Measurements from ENCODE around the gene FAM168A. TPM values are rescaled to one million over a fixed set of nuclear protein-coding genes. Genes with fewer than 3 reads are reported as not detected.
A peak's percentile ranks its signal among the peaks of the same experiment; 100 is the strongest.

FAM168A gene
- total RNA-seq, 1 donor from 2014 or later, result 25.6 TPM

- DNase-seq (no peak), ATAC-seq (ENCODE audit: poor library complexity) (no peak)
- intact Hi-C loops (cut with DNase I), result no loop called here
Measured at GRCh38 chr11:73422886-73423285, 175.0 kb downstream of the FAM168A start.

- DNase-seq (no peak), ATAC-seq (ENCODE audit: poor library complexity) (no peak)
- intact Hi-C loops (cut with DNase I), result no loop called here
Measured at GRCh38 chr11:73420136-73420535, 177.8 kb downstream of the FAM168A start.

GRCh38 chr11:73416786-73417185, 181.1 kb downstream of the FAM168A start:
- ATAC-seq (ENCODE audit: poor library complexity) (no peak), DNase-seq (no peak)
- intact Hi-C loops (cut with DNase I), result no loop called here

- DNase-seq (no peak), ATAC-seq (ENCODE audit: poor library complexity) (no peak)
- intact Hi-C loops (cut with DNase I), result no loop called here
Measured at GRCh38 chr11:73415854-73416615, 181.9 kb downstream of the FAM168A start.

GRCh38 chr11:73414977-73415651, 182.8 kb downstream of the FAM168A start:
- intact Hi-C loops (cut with DNase I), result no loop called here
- DNase-seq (no peak), ATAC-seq (ENCODE audit: poor library complexity) (no peak)

- intact Hi-C loops (cut with DNase I), result no loop called here
- ATAC-seq (ENCODE audit: poor library complexity) (no peak), DNase-seq (no peak)
Measured at GRCh38 chr11:73413256-73413655, 184.7 kb downstream of the FAM168A start.

GRCh38 chr11:73412308-73412707, 185.6 kb downstream of the FAM168A start:
- intact Hi-C loops (cut with DNase I), result no loop called here
- ATAC-seq (ENCODE audit: poor library complexity), result no peak
- DNase-seq, result no peak

GRCh38 chr11:73411031-73411430, 186.9 kb downstream of the FAM168A start:
- DNase-seq (no peak), ATAC-seq (ENCODE audit: poor library complexity) (no peak)
- intact Hi-C loops (cut with DNase I), result loop anchor here (2.0 kb wide), 1 partner anchor 242 kb away; no protein-coding TSS in a partner anchor

- ATAC-seq (ENCODE audit: poor library complexity) (no peak), DNase-seq (no peak)
- intact Hi-C loops (cut with DNase I), result loop anchor here (2.0 kb wide), 1 partner anchor 242 kb away; no protein-coding TSS in a partner anchor
Measured at GRCh38 chr11:73410627-73411026, 187.3 kb downstream of the FAM168A start.

- ATAC-seq (ENCODE audit: poor library complexity), result no peak
- intact Hi-C loops (cut with DNase I), result loop anchor here (10.0 kb wide), 1 partner anchor 215 kb away; no protein-coding TSS in a partner anchor
Measured at GRCh38 chr11:73409431-73409830, 188.5 kb downstream of the FAM168A start.

GRCh38 chr11:73406619-73407018, 191.3 kb downstream of the FAM168A start:
- ATAC-seq (ENCODE audit: poor library complexity) (no peak), DNase-seq (no peak)
- intact Hi-C loops (cut with DNase I), result loop anchor here (10.0 kb wide), 1 partner anchor 218 kb away; no protein-coding TSS in a partner anchor

More at GRCh38 chr11:73409431-73409830, 188.5 kb downstream of the FAM168A start:
- no peak for DNase-seq

GRCh38 chr11:73406131-73406530, 191.8 kb downstream of the FAM168A start:
- no peak for DNase-seq
- intact Hi-C loops (cut with DNase I), result loop anchor here (10.0 kb wide), 1 partner anchor 219 kb away; no protein-coding TSS in a partner anchor
- ATAC-seq (ENCODE audit: poor library complexity), result no peak

- DNase-seq, result no peak
- ATAC-seq (ENCODE audit: poor library complexity), result no peak
- intact Hi-C loops (cut with DNase I), result loop anchor here (10.0 kb wide), 1 partner anchor 220 kb away; no protein-coding TSS in a partner anchor
Measured at GRCh38 chr11:73405146-73405510, 192.8 kb downstream of the FAM168A start.

- DNase-seq, result no peak
- no peak for ATAC-seq (ENCODE audit: poor library complexity)
- intact Hi-C loops (cut with DNase I), result loop anchor here (10.0 kb wide), 1 partner anchor 220 kb away; no protein-coding TSS in a partner anchor
Measured at GRCh38 chr11:73404506-73405145, 193.3 kb downstream of the FAM168A start.

GRCh38 chr11:73404048-73404447, 193.9 kb downstream of the FAM168A start:
- intact Hi-C loops (cut with DNase I), result loop anchor here (10.0 kb wide), 1 partner anchor 221 kb away; no protein-coding TSS in a partner anchor
- DNase-seq (peak; percentile 83), ATAC-seq (ENCODE audit: poor library complexity) (peak; percentile 93)

- DNase-seq (no peak), ATAC-seq (ENCODE audit: poor library complexity) (peak; percentile 13)
- intact Hi-C loops (cut with DNase I), result loop anchor here (10.0 kb wide), 1 partner anchor 221 kb away; no protein-coding TSS in a partner anchor
Measured at GRCh38 chr11:73403541-73403940, 194.4 kb downstream of the FAM168A start.

GRCh38 chr11:73402834-73403185, 195.1 kb downstream of the FAM168A start:
- intact Hi-C loops (cut with DNase I), result loop anchor here (10.0 kb wide), 1 partner anchor 222 kb away; no protein-coding TSS in a partner anchor
- no peak for ATAC-seq (ENCODE audit: poor library complexity)

GRCh38 chr11:73401924-73402833, 195.7 kb downstream of the FAM168A start:
- no peak for DNase-seq
- intact Hi-C loops (cut with DNase I), result loop anchor here (10.0 kb wide), 1 partner anchor 223 kb away; no protein-coding TSS in a partner anchor
- no peak for ATAC-seq (ENCODE audit: poor library complexity)

More at GRCh38 chr11:73402834-73403185, 195.1 kb downstream of the FAM168A start:
- DNase-seq, result no peak
